NCI-H2171 (cell line): ENCODE data around the gene SCN8A.
A peak's percentile ranks its signal among the peaks of the same experiment; 100 is the strongest.
"Not testable (repeated sequence)": the region's sequence is repeated elsewhere in the genome, so short reads cannot be mapped to it uniquely, and the experiment has no call there.

Experiments used
- DNase-seq: peaks from one replicate; lab custom pipeline; 2025; lab: John Stamatoyannopoulos, UW

The SCN8A gene

GRCh38 chr12:51815571-51815970 is 224.5 kb downstream of the SCN8A start:
- DNase-seq = no peak

DNA sequence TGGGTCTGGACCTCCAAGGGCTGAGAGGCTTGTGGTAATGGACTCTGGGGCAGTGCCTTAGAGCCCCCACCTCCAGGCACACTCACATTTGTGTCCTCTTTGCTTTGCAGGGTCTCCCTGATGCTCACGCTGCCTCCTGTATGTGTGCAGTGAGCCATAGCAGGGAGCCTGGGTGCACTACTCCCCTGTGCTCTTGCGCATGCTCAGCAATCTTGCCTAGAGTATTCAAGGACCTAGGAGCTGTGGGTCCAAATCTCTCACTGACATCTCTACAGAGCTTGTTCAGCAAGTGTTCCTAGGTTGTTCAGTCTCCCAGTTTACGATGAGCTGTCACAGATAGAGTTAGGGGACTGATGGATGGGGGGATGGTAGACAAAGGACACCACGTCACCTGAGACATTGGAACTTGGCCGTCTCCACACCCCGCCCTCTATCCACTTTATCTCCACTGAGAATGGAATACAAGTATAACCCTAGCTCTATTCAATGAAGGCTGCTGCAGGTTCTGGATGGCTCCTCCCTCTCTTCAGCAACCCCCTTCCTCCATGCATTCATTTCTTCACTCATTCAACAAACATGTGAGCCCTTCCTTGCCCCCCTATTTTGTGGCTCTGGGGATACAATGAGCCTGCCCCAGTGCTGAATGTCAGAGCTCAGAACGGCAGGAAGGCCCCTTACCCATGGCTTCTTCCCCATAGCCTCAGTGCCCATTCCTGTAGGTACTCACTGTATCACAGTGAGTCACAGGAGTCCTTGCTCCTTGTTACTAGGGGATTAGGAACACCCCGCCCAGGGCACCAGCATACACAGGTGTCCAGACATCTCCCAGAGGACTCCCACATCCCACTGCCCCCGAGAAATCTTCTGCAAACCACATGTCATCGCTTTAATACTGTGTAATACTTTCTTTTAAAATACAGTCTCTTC is 226.3 kb downstream of the SCN8A start:
- no peak for DNase-seq

DNA sequence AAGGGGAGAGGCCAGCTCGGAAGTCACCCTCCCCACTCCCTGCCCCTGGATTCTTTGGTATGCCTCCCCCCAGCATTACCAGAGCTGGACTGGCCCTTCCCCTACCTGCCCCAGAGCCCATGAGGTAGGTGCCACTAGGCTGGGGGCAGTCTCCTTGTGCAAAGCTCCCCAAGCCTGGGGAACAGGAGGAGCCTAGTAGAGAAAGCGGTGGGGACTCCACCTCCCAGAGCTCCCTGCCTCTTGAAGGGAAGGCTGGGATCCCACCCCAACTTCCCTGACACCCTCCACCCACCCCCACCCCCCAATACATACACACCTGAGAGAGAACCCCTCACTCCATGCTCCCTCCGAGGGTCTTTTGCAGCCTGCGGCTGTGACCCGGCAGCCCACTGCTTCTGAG is 227.1 kb downstream of the SCN8A start:
- DNase-seq = no peak

- no peak for DNase-seq
These were observed 227.7 kb downstream of the SCN8A start for GRCh38 chr12:51818566-51819300.

- DNase-seq = peak; percentile 66
These were observed 228.9 kb downstream of the SCN8A start for GRCh38 chr12:51819736-51820525.

GRCh38 chr12:51820526-51821439 is 229.8 kb downstream of the SCN8A start:
- peak; percentile 85 for DNase-seq

- no peak for DNase-seq
These were observed 230.6 kb downstream of the SCN8A start for GRCh38 chr12:51821440-51822260.

GRCh38 chr12:51822261-51822616 is 231.2 kb downstream of the SCN8A start:
- no peak for DNase-seq

DNA sequence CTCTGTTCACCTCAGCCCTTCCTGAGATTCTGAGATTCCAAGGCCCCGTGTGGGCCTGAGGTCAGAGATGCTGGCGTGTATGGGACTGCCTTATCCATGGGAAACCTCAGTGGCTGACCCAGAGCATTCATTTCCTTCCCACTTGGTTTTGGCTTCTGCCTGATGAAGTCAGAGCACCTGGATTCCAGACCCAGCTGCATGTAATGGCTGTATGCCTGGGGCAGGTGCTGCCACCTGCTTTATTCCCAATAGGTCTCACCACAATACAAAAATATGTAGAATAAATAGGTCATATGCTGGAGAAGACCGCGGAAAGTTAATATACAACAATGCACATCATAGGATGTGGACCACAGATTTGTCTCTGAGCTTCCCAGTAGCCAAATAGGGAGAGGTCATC is 231.9 kb downstream of the SCN8A start:
- no peak for DNase-seq

- peak; percentile 56 for DNase-seq
These were observed 233.0 kb downstream of the SCN8A start for GRCh38 chr12:51823875-51824565.

- no peak for DNase-seq
These were observed 234.2 kb downstream of the SCN8A start for GRCh38 chr12:51825216-51825615.

GRCh38 chr12:51826881-51827280 is 235.8 kb downstream of the SCN8A start:
- DNase-seq = no peak

GRCh38 chr12:51827925-51828818 is 237.1 kb downstream of the SCN8A start:
- DNase-seq = no peak

DNA sequence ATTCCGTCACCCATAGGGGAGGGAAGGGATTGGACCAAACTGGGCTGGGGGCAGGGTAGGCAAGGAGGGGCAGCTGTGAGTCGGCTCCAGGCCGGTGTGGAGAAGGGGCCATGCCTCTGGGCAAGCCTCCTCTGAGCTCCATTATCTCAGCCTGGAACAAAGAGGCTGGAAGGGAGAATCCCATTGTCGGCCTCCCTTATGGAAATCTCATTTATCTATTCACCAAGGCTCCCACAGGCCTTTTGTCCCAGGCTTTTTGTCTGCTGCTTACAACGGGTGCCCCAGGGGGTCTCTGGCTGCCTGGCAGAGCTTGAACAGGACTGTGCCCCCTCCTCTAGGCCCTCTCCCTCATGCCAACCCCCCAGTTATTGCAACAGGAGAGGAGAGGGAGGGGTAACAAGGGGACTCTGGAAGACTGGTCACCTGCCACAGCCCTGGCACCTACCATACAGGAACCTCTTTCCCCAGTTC is 238.0 kb downstream of the SCN8A start:
- no peak for DNase-seq

DNA sequence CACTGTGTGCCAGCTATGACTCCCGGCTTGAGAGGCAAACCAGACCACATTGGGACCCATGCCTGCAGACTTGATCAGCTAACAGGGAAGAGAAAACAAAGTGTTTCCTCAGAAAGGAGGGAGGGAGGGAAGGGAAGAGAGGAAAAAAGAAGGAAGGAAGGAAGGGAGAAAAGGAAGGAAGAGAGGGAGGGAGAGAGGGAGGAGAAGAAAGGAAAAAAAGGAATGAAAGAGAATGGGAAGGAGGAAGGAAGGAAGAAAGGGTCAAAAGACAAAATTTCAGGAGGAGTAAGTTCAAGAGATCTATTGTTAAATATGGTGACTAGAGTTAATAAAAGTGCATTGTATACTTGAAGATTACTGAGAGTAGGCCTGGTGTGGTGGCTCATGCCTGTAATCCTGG is 238.6 kb downstream of the SCN8A start:
- DNase-seq = no peak

DNA sequence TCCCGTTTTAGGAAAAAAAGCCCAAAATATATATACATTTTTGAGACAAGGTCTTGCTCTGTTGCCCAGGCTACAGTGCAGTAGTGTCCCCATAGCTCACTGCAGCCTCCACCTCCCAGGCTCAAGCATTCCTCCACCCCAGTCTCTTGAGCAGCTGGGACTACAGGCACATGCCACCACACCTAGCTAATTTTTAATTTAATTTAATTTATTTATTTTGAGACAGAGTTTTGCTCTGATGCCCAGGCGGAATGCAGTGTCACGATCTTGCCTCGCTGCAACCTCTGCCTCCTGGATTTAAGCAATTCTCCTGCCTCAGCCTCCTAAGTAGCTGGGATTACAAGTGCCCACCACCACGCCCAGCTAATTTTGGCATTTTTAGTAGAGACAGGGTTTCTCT is 240.8 kb downstream of the SCN8A start:
- not testable (repeated sequence) for DNase-seq

- no peak for DNase-seq
These were observed 241.5 kb downstream of the SCN8A start for GRCh38 chr12:51832354-51833107.
